IMR-90 (cell line): ENCODE data around the gene PEX6.

Experiments
- CEBPB ChIP-seq: IDR thresholded peaks from 2 replicates; pipeline ENCODE4 v1.6.1; 2012; ENCODE audit warnings: low read depth, low read length, improper control_type of control experiment
- CTCF ChIP-seq: conservative IDR thresholded peaks from 2 replicates; pipeline ENCODE4 v1.5.1; 2012; ENCODE audit warnings: mild to moderate bottlenecking, low read depth, low read length, improper control_type of control experiment
- MAZ ChIP-seq: IDR thresholded peaks from 2 replicates; pipeline ENCODE4 v1.6.1; 2012; ENCODE audit warnings: low read depth, mild to moderate bottlenecking, low read length, improper control_type of control experiment, moderate library complexity, borderline replicate concordance
- SMC3 ChIP-seq: fragments of 150-350 bp; IDR thresholded peaks from 2 replicates; pipeline ENCODE4 v1.6.1; 2016; ENCODE audit warnings: low read depth, mild to moderate bottlenecking, antibody characterized with exemption, low read length, moderate library complexity

- TF ChIP-seq CEBPB (no peak), CTCF (no peak), SMC3 (no peak), MAZ (no peak)
These were observed 26.6 kb downstream of the PEX6 start for GRCh38 chr6:42952389-42952788.
